Globus pallidus (tissue), 1 donor: Measurements from ENCODE around the gene SLAMF1.
"Not testable (repeated sequence)": the region's sequence is repeated elsewhere in the genome, so short reads cannot be mapped to it uniquely, and the experiment has no call there.

ENCODE experiments used
- DNase-seq: peaks from one replicate; pipeline ENCODE4 v3.0.0-alpha.2; 2015; ENCODE audit warnings: low spot score

The SLAMF1 gene

DNA sequence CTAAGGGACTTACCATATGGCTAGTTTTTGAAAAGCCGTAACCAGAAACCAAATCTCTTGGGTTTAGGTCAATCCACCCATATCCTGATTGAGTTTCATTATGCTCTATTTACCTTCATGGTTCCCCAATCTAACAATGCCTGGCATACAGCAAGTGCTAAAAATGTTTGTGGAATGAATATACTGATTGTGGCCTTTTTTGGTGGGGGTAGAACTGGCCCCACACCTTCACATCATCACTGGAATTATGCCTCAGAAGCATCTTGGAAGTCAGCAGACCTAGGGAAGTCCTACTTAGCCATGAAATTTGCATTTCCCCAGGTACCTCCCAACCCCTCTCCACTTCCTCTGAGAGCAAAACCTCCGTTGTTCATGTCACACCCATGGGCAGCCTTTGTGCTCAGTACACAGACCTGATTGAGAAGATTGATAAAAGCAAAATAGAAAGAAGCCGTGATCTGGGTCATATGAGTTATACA, 17.8 kb upstream of the SLAMF1 start:
- DNase-seq = no peak

GRCh38 chr1:160662910-160663309, 16.1 kb upstream of the SLAMF1 start:
- no peak for DNase-seq

DNA sequence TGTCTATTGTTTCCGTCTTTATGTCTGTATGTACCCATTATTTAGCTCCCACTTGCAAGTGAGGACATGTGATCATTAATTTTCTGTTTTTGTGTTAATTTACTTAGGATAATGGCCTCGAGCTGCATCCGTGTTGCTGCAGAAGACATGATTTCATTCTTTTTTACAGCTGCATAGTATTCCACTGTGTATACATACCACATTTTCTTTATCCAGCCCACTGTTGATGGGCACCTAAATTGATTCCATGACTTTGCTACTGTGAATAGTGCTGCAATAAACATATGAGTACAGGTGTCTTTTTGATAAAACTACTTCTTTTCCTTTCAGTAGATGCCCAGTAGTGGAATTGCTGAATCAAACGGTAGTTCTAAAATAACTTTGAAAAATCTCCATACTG, 12.7 kb upstream of the SLAMF1 start:
- DNase-seq = no peak

DNA sequence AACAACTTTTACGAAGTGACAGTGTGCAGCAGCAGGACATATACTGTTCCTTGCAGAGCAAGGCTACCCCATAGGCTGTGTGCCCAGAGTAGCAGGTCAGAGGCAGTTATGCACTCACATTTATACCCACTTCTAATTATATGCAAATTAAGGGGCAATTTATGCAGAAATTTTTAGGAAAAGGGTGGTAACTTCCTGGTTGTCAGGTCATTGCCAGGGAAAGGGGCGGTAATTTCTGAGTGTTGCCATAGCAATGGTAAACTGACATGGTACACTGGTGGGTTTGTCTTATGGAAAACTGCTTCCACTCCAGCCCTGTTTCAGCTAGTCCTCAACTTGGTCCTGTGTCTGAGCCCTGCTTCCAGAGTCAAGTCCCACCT, 12.0 kb upstream of the SLAMF1 start:
- DNase-seq = no peak

DNA sequence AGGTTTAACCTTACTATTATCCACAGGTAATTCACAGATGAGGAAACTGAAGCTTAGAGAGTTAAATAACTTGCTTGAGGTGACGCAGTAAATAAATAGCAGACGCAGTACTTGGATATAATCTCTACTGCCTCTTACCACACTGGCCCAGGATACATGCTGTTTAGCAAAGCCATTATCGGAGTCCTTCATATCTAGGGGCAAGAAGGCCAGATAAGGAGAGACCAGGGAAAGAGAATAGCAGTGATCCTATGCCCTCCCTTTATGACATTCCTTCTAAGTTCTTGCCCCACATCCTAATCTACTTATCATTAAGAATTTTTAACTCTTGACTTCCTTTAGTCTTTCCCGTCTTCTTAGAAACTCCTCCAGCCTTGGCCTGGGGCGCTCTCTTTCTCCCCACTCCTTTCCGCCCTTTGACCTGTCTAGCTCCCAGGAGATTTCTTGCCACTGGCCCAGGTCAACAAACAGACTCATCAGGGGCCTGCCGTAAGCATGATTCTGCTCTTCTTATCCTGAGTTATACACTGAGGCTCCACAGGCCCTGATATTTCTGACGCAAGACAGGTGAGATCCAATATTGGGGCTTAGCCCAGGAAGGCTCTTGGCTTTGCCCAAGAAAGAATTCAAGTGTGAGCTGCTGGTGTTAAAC, 11.4 kb upstream of the SLAMF1 start:
- DNase-seq = no peak

GRCh38 chr1:160657250-160657781, 10.5 kb upstream of the SLAMF1 start:
- DNase-seq = no peak

- no peak for DNase-seq
These were observed 9.9 kb upstream of the SLAMF1 start for GRCh38 chr1:160656737-160657136.

GRCh38 chr1:160653620-160654016, 6.8 kb upstream of the SLAMF1 start:
- DNase-seq = no peak

- DNase-seq = no peak
These were observed 6.2 kb upstream of the SLAMF1 start for GRCh38 chr1:160652924-160653619.

GRCh38 chr1:160652065-160652641, 5.3 kb upstream of the SLAMF1 start:
- not testable (repeated sequence) for DNase-seq

DNA sequence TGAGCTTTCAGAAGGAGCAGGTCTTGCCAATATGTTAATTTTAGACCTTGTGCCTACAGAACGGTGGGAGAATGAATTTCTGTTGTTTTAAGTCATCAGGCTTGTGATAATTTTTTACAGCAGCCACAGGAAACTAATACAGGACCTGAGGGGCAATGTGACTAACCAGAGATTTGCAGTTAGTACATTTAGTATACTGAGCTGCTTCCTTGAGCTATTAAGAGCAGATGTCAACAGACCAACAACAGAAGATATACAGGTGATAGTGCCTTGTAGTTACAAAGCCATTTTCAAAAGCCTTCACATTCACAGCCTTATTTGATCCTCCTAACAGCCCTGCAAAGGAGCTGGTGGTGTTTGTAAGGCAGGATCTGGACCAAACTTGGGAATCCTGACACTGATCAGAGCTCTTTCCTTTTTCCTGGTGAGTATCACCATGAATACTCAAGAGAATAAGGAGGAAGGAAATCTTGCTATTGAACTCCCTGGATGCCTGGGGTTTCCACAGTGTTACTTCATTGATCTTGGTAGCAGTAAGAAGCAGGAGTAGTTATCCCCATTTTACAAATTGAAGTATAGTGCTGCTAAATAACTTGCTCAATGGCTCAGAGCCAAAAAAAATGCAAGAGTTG, 4.7 kb upstream of the SLAMF1 start:
- DNase-seq = no peak

DNA sequence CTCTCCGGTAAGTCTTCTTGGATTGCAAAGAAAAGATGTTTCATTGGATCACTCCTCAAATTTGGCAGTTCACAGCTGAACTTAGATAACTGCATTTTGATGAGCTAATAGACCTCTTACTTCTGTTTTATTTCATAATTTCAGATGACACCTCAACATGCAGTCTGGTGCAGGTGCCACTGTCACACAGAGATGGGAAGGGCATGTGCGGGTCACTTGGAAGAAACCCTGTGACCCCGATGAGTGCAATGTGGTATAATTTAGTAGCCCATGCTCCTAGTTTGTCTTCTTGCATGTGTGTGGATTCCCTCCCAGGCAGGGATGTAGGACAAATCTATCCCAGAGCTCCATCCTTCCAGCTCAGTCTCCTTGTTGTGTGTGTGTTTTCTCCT, 481 bp upstream of the SLAMF1 start:
- DNase-seq = no peak

- DNase-seq = no peak
These were observed 664 bp downstream of the SLAMF1 start for GRCh38 chr1:160646180-160646579.

- no peak for DNase-seq
These were observed 1.3 kb downstream of the SLAMF1 start for GRCh38 chr1:160645386-160646130.

GRCh38 chr1:160644399-160644798, 2.4 kb downstream of the SLAMF1 start:
- no peak for DNase-seq

GRCh38 chr1:160643138-160643537, 3.7 kb downstream of the SLAMF1 start:
- no peak for DNase-seq

- no peak for DNase-seq
These were observed 4.6 kb downstream of the SLAMF1 start for GRCh38 chr1:160642281-160642644.

DNA sequence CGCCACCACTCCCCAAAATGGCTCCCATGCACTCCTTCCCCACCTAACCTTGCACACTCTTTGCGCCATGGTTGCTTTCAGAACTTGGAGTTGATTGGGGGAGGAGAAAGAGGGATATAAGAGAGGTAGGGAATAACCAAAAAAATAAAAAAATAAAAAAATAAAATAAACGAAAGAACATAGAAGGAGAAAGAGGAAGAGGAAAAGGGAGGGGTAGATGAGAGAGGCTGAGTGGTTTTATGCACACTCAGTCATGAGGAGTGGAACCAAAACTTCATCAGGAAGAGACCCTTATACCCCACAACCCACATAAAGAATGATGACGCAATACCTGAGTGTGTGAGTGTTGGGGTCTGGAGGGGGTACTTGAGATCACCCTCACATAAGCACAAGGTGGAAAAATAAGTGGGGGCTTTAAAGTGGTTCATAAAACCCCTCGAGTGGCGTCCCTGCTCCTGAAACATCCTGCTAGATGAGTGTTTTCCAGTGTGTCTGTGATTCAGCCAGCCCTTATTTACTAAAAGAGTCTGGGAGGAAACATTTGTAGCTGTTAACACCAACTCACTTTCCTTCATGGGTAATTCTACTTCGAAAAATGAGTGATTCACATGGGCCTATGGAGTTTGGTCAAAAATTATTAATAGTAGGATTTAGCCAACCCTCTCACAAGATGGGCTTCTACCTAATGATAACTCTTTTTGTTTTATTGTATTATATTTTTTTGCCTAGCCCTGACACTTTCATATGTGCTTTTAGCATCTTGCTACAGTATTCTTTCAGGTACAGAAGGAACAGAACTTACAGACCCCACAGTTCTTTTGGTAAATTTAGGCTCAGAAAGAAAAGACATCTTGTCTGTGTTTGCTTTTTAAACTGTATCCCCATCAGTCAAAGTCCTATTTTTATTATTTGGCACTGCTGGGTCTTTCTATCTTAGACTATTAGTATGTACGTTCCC, 5.2 kb downstream of the SLAMF1 start:
- DNase-seq = no peak

- DNase-seq = no peak
These were observed 6.3 kb downstream of the SLAMF1 start for GRCh38 chr1:160640359-160641123.

DNA sequence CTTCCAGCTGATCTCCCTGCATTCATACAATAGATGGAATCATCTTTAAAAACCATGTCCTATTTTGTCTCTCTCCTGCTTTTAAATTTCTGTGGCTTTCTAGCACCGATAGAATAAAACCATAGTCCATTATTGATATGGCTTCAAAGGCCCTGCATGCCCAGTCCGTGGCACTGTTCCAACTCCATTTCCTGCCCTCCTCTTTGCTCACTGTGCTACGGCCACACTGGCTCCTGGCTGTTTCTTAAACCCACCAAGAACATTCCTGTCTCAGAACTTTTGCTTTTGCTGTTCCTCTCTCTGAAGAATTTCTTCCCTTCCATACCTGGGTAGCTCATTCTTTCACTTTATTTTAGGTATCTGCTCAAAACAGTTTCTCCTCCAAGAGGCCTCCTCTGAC, 7.2 kb downstream of the SLAMF1 start:
- DNase-seq = no peak
